Activated effector memory CD4-positive, alpha-beta T cell treated with Interleukin-2 at 50 U/mL for 16 hours (primary cell): Measurements from ENCODE around the gene SNRPD3.
"Not testable (repeated sequence)": the region's sequence is repeated elsewhere in the genome, so short reads cannot be mapped to it uniquely, and the experiment has no call there.

Experiments
- DNase-seq: peaks from one replicate; pipeline ENCODE4 v3.0.0-alpha.2; 2020

The SNRPD3 gene

GRCh38 chr22:24555165-24556039 lies at the start of gene SNRPD3:
Gene SNRPD3 (plus strand): TSS chr22:24555999. CDS start chr22:24557675, 1,676 bp downstream.
- DNase-seq, result peak; percentile 100

GRCh38 chr22:24506802-24507438 lies 48.9 kb upstream of the SNRPD3 start:
- no peak for DNase-seq

GRCh38 chr22:24507716-24508115 lies 48.1 kb upstream of the SNRPD3 start:
- DNase-seq, result no peak

GRCh38 chr22:24510637-24511625 lies 44.9 kb upstream of the SNRPD3 start:
- no peak for DNase-seq

GRCh38 chr22:24512043-24512442 lies 43.8 kb upstream of the SNRPD3 start:
- DNase-seq, result no peak

- no peak for DNase-seq
These were observed 42.2 kb upstream of the SNRPD3 start for GRCh38 chr22:24513378-24514240.

GRCh38 chr22:24514241-24515026 lies 41.4 kb upstream of the SNRPD3 start:
- DNase-seq, result no peak

GRCh38 chr22:24515027-24515338 lies 40.8 kb upstream of the SNRPD3 start:
- DNase-seq, result no peak

GRCh38 chr22:24516301-24516737 lies 39.5 kb upstream of the SNRPD3 start:
- no peak for DNase-seq

- DNase-seq, result no peak
These were observed 38.4 kb upstream of the SNRPD3 start for GRCh38 chr22:24517446-24517845.

GRCh38 chr22:24518228-24518627 lies 37.6 kb upstream of the SNRPD3 start:
- DNase-seq, result no peak

- no peak for DNase-seq
These were observed 36.9 kb upstream of the SNRPD3 start for GRCh38 chr22:24518771-24519485.

- DNase-seq, result no peak
These were observed 36.3 kb upstream of the SNRPD3 start for GRCh38 chr22:24519496-24519895.

- DNase-seq, result peak; percentile 3
These were observed 34.0 kb upstream of the SNRPD3 start for GRCh38 chr22:24521791-24522245.

GRCh38 chr22:24523873-24524272 lies 31.9 kb upstream of the SNRPD3 start:
- DNase-seq, result no peak

GRCh38 chr22:24525416-24526037 lies 30.3 kb upstream of the SNRPD3 start:
- DNase-seq, result peak; percentile 66

- DNase-seq, result no peak
These were observed 29.6 kb upstream of the SNRPD3 start for GRCh38 chr22:24526191-24526590.

GRCh38 chr22:24529898-24530297 lies 25.9 kb upstream of the SNRPD3 start:
- DNase-seq, result no peak

GRCh38 chr22:24530968-24531367 lies 24.8 kb upstream of the SNRPD3 start:
- not testable (repeated sequence) for DNase-seq

- DNase-seq, result no peak
These were observed 23.7 kb upstream of the SNRPD3 start for GRCh38 chr22:24532075-24532474.
